ENCODE data around the gene METRN.

DNA sequence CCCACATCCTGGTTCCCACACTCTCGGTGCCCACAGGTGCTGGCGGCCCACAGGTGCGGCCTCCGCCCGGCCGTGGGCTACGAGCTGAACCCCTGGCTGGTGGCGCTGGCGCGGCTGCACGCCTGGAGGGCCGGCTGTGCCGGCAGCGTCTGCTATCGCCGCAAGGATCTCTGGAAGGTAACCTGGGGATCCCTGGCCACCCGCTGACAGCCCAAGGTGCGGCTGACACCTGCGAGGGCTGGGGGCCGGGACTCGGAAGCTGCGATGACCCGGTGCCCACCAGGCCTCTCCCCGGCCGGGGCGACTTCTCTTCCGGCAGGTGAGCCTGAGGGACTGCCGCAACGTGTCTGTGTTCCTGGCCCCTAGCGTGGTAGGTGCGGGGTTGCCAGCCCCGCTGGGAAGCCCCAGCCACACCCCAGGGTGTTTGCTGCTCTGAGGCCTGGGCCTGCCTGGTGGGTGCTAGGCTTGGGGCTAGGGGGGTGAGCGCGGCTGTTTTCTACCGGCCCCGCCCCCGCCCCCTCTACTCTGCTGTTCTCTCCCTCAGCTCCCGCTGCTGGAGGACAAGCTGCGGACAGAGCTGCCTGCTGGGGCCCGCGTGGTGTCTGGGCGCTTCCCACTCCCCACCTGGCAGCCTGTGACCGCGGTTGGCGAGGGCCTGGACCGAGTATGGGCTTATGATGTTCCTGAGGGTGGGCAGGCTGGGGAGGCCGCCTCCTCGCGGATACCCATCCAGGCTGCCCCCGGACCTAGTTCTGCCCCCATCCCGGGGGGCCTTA is 7.0 kb downstream of the METRN start:
- TF ChIP-seq, protein P1, sequence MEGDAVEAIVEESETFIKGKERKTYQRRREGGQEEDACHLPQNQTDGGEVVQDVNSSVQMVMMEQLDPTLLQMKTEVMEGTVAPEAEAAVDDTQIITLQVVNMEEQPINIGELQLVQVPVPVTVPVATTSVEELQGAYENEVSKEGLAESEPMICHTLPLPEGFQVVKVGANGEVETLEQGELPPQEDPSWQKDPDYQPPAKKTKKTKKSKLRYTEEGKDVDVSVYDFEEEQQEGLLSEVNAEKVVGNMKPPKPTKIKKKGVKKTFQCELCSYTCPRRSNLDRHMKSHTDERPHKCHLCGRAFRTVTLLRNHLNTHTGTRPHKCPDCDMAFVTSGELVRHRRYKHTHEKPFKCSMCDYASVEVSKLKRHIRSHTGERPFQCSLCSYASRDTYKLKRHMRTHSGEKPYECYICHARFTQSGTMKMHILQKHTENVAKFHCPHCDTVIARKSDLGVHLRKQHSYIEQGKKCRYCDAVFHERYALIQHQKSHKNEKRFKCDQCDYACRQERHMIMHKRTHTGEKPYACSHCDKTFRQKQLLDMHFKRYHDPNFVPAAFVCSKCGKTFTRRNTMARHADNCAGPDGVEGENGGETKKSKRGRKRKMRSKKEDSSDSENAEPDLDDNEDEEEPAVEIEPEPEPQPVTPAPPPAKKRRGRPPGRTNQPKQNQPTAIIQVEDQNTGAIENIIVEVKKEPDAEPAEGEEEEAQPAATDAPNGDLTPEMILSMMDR (IDR thresholded peaks at IDR 0.05) = no peak
- TF ChIP-seq ZFX (IDR thresholded peaks at IDR 0.05; ENCODE audit: borderline replicate concordance) = no peak

All from 22Rv1 (cell line).